ENCODE data around the gene CFAP57. TPM values are rescaled to one million over a fixed set of nuclear protein-coding genes. Genes with fewer than 3 reads are reported as not detected.

CFAP57 gene
- total RNA-seq, 2 experiments from 2014 or later: not detected

- Mint-ChIP-seq H3K9me3 (peaks cover 5% of the 10 kb centered on the region), H3K4me3 (no peak overlapping the region), H3K27ac (peak overlapping the region; percentile 64), H3K27me3 (no peaks in the 10 kb centered on the region), H3K4me1 (peaks cover 10% of the 10 kb centered on the region), H3K36me3 (no peaks in the 10 kb centered on the region)
- no peak for ATAC-seq (ENCODE audit: low read depth)
- no peak for DNase-seq
- POLR2A ChIA-PET: interaction anchor here (1.1 to 1.3 kb wide), 2 partner anchors 151 to 175 kb away, joined by 3 read pairs; partner anchors contain the start of genes MED8 and SZT2
Observed at GRCh38 chr1:43238991-43239469, 66.9 kb downstream of the CFAP57 start.

GRCh38 chr1:43239484-43239883 lies 67.4 kb downstream of the CFAP57 start:
- H3K4me3 Mint-ChIP-seq: no peak overlapping the region
- DNase-seq (no peak), ATAC-seq (ENCODE audit: low read depth) (peak; percentile 22)
- H3K27ac Mint-ChIP-seq: peak overlapping the region; percentile 35
- POLR2A ChIA-PET: interaction anchor here (1.1 to 1.3 kb wide), 2 partner anchors 150 to 175 kb away, joined by 3 read pairs; partner anchors contain the start of genes MED8 and SZT2
- H3K9me3 Mint-ChIP-seq: peaks cover 5% of the 10 kb centered on the region
- no peaks in the 10 kb centered on the region for H3K36me3 Mint-ChIP-seq
- peaks cover 10% of the 10 kb centered on the region for H3K4me1 Mint-ChIP-seq
- peaks cover 2% of the 10 kb centered on the region for H3K27me3 Mint-ChIP-seq

GRCh38 chr1:43241413-43241836 lies 69.3 kb downstream of the CFAP57 start:
- peaks cover 5% of the 10 kb centered on the region for H3K9me3 Mint-ChIP-seq
- peaks cover 12% of the 10 kb centered on the region for H3K27me3 Mint-ChIP-seq

GRCh38 chr1:43243299-43243698 lies 71.2 kb downstream of the CFAP57 start:
- H3K27me3 Mint-ChIP-seq: peaks cover 15% of the 10 kb centered on the region
- no peak for ATAC-seq (ENCODE audit: low read depth)
- H3K9me3 Mint-ChIP-seq: peaks cover 9% of the 10 kb centered on the region
- no peak for DNase-seq
- POLR2A ChIA-PET: interaction anchor here (0.5 to 0.7 kb wide), 2 partner anchors 125 to 415 kb away, joined by 3 read pairs; partner anchors contain the start of gene ELOVL1
- H3K4me3 Mint-ChIP-seq: no peak overlapping the region
- peaks cover 3% of the 10 kb centered on the region for H3K36me3 Mint-ChIP-seq
- peaks cover 10% of the 10 kb centered on the region for H3K4me1 Mint-ChIP-seq
- H3K27ac Mint-ChIP-seq: no peak overlapping the region

More at GRCh38 chr1:43241413-43241836, 69.3 kb downstream of the CFAP57 start:
- Mint-ChIP-seq H3K4me3 (no peak overlapping the region), H3K27ac (no peak overlapping the region), H3K4me1 (peaks cover 10% of the 10 kb centered on the region), H3K36me3 (no peaks in the 10 kb centered on the region)
- POLR2A ChIA-PET: no interaction called here
- DNase-seq (no peak), ATAC-seq (ENCODE audit: low read depth) (no peak)

GRCh38 chr1:43246466-43247213 lies 74.5 kb downstream of the CFAP57 start:
- DNase-seq: no peak
- POLR2A ChIA-PET: no interaction called here
- peaks cover 4% of the 10 kb centered on the region for H3K9me3 Mint-ChIP-seq
- no peak overlapping the region for H3K27ac Mint-ChIP-seq
- H3K36me3 Mint-ChIP-seq: peaks cover 3% of the 10 kb centered on the region
- H3K4me3 Mint-ChIP-seq: no peak overlapping the region
- H3K4me1 Mint-ChIP-seq: no peaks in the 10 kb centered on the region
- ATAC-seq (ENCODE audit: low read depth): no peak
- H3K27me3 Mint-ChIP-seq: peaks cover 25% of the 10 kb centered on the region

GRCh38 chr1:43247256-43247921 lies 75.3 kb downstream of the CFAP57 start:
- DNase-seq: no peak
- no peak overlapping the region for H3K4me3 Mint-ChIP-seq
- ATAC-seq (ENCODE audit: low read depth): no peak
- H3K9me3 Mint-ChIP-seq: peaks cover 4% of the 10 kb centered on the region
- peaks cover 3% of the 10 kb centered on the region for H3K36me3 Mint-ChIP-seq
- no peak overlapping the region for H3K27ac Mint-ChIP-seq
- H3K4me1 Mint-ChIP-seq: no peaks in the 10 kb centered on the region
- POLR2A ChIA-PET: no interaction called here
- peaks cover 31% of the 10 kb centered on the region for H3K27me3 Mint-ChIP-seq

GRCh38 chr1:43250351-43250761 lies 78.2 kb downstream of the CFAP57 start:
- peaks cover 3% of the 10 kb centered on the region for H3K36me3 Mint-ChIP-seq
- H3K27me3 Mint-ChIP-seq: peaks cover 32% of the 10 kb centered on the region
- peaks cover 4% of the 10 kb centered on the region for H3K9me3 Mint-ChIP-seq
- POLR2A ChIA-PET: no interaction called here
- no peaks in the 10 kb centered on the region for H3K4me1 Mint-ChIP-seq
- no peak for ATAC-seq (ENCODE audit: low read depth)
- H3K27ac Mint-ChIP-seq: no peak overlapping the region
- H3K4me3 Mint-ChIP-seq: no peak overlapping the region
- no peak for DNase-seq

- Mint-ChIP-seq H3K4me3 (no peak overlapping the region), H3K4me1 (no peaks in the 10 kb centered on the region), H3K36me3 (peaks cover 3% of the 10 kb centered on the region), H3K27me3 (peaks cover 28% of the 10 kb centered on the region), H3K27ac (no peak overlapping the region), H3K9me3 (peaks cover 4% of the 10 kb centered on the region)
- POLR2A ChIA-PET: no interaction called here
- ATAC-seq (ENCODE audit: low read depth) (no peak), DNase-seq (no peak)
Observed at GRCh38 chr1:43251024-43251423, 78.9 kb downstream of the CFAP57 start.

- H3K9me3 Mint-ChIP-seq: no peaks in the 10 kb centered on the region
- H3K27me3 Mint-ChIP-seq: peaks cover 21% of the 10 kb centered on the region
- ATAC-seq (ENCODE audit: low read depth) (no peak), DNase-seq (no peak)
- H3K27ac Mint-ChIP-seq: no peak overlapping the region
- POLR2A ChIA-PET: no interaction called here
- H3K4me1 Mint-ChIP-seq: no peaks in the 10 kb centered on the region
- no peaks in the 10 kb centered on the region for H3K36me3 Mint-ChIP-seq
- H3K4me3 Mint-ChIP-seq: no peak overlapping the region
Observed at GRCh38 chr1:43252225-43252624, 80.1 kb downstream of the CFAP57 start.

- Mint-ChIP-seq H3K9me3 (no peaks in the 10 kb centered on the region), H3K36me3 (no peaks in the 10 kb centered on the region), H3K27me3 (peaks cover 21% of the 10 kb centered on the region), H3K27ac (no peak overlapping the region), H3K4me3 (no peak overlapping the region), H3K4me1 (no peaks in the 10 kb centered on the region)
- no peak for DNase-seq
- no peak for ATAC-seq (ENCODE audit: low read depth)
- POLR2A ChIA-PET: no interaction called here
Observed at GRCh38 chr1:43253173-43253572, 81.0 kb downstream of the CFAP57 start.

GRCh38 chr1:43253876-43254275 lies 81.7 kb downstream of the CFAP57 start:
- no peak for ATAC-seq (ENCODE audit: low read depth)
- H3K27ac Mint-ChIP-seq: no peak overlapping the region
- POLR2A ChIA-PET: interaction anchor here (0.7 kb wide), 1 partner anchor 39 kb away, joined by 5 read pairs; no protein-coding TSS in a partner anchor

GRCh38 chr1:43255438-43256210 lies 83.5 kb downstream of the CFAP57 start:
- Mint-ChIP-seq H3K36me3 (no peaks in the 10 kb centered on the region), H3K27me3 (peaks cover 21% of the 10 kb centered on the region), H3K9me3 (no peaks in the 10 kb centered on the region), H3K27ac (no peak overlapping the region), H3K4me1 (no peaks in the 10 kb centered on the region), H3K4me3 (no peak overlapping the region)
- ATAC-seq (ENCODE audit: low read depth) (no peak), DNase-seq (no peak)
- POLR2A ChIA-PET: interaction anchor here (0.6 kb wide), 1 partner anchor 19 kb away, joined by 5 read pairs; no protein-coding TSS in a partner anchor

More at GRCh38 chr1:43253876-43254275, 81.7 kb downstream of the CFAP57 start:
- Mint-ChIP-seq H3K4me1 (no peaks in the 10 kb centered on the region), H3K4me3 (no peak overlapping the region), H3K27me3 (peaks cover 21% of the 10 kb centered on the region), H3K9me3 (no peaks in the 10 kb centered on the region), H3K36me3 (no peaks in the 10 kb centered on the region)
- DNase-seq: no peak

All from activated naive CD8-positive, alpha-beta T cell treated with anti-CD3 and anti-CD28 coated beads, Interleukin-2, amount 10 ng/mL, durations not matched to agents 7 days and 5 days (primary cell).